EL (cell line): ENCODE results near the gene GJA5.

ENCODE experiments used
- DNase-seq: peaks from one replicate; pipeline ENCODE4 v3.0.0-alpha.2; 2016

The GJA5 gene

DNA sequence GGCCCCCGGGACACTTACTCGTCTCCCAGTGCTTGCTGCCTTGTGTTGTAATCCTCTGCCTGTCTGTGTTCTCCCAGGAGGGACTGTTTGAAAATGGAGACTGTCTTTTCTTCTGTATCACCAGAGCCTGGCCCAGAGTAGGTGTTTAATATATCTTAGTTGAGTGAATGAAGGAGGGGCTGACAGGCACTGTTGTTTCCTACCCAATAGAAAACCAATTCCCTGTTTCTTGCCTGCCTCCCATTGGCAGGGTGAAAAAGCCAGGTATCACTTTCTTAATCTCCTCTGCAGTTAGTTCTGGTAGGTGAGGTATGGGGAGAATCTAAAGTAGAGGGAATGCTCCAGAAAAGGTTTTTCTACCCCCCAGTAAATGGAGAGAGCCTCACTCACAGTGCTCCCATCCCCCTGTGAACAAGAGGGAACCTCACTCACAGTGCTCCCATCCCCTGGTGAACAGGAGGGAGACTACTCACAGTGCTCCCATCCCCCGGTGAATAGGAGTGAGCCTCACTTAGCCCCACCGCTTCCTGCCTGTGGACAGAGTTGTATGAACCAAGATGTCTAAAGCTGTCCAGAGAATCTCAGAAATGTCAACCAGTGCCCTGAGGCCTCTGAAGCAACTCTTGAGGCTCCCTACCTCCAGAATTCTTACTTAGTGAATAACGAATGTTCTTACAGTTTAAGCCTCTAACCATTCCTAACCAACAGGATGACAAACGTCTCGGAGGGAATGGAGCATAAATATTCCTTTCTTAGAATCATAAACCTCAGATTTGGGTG lies at the start of gene GJA5:
TSS of gene GJA5 (minus strand) at position 122 of the 780 bp plus-strand sequence. CDS start 1,364 bp downstream, outside the sequence.
- DNase-seq: peak; percentile 91

- DNase-seq: no peak
These were observed 48.8 kb upstream of the GJA5 start for GRCh38 chr1:147809236-147809635.

DNA sequence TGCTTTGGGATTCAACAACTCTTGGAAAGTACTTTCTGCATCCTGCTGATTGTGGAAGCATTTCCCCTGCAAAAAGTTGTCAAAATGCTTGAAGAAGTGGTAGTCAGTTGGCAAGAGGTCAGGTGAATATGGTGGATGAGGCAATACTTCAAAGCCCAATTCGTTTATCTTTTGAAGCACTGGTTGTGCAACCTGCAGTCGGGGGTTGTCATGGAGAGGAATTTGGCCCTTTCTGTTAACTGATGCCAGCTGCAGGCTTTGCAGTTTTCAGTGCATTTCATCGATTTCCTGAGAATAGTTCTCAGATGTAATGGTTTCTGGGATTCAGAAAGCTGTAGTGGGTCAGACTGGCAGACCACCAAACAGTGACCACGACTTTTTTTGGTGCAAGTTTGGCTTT lies 47.6 kb upstream of the GJA5 start:
- no peak for DNase-seq

GRCh38 chr1:147807405-147807804 lies 47.0 kb upstream of the GJA5 start:
- no peak for DNase-seq

DNA sequence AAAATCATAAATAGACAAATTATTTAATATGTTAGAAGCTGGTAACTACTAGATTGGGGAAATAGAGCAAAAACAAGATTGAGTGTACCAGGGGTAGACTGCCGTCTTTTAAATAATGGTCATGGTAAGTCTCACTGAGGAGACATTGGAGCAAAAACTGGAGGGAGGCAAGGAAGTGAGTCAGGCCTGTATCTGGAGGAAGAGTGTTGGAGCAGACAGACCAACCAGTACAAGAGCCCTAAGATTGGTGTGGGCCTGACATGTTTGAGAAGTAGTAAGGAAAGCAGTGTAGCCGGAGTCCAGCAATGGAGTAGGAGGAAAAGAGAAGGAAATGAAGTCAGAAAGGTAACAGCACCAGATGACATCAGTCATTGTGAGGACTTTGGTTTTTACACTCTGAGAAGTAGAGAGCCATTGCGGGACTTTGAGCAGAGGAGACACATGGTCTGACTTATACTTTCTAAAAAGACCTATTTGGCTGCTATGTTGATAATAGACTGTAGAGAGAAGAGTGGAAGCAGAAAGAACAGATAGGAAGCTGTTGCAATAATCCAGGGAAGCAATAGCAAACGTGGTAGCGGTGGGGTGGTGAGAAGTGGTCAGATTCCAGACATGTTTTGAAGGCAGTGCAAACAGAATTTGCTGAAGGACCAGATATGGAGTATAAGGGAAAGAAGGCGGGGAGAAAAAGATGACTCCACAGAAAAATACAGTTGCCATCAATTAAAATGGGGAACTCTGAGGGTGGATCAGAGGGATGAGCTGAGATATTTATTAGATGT lies 44.7 kb upstream of the GJA5 start:
- no peak for DNase-seq

DNA sequence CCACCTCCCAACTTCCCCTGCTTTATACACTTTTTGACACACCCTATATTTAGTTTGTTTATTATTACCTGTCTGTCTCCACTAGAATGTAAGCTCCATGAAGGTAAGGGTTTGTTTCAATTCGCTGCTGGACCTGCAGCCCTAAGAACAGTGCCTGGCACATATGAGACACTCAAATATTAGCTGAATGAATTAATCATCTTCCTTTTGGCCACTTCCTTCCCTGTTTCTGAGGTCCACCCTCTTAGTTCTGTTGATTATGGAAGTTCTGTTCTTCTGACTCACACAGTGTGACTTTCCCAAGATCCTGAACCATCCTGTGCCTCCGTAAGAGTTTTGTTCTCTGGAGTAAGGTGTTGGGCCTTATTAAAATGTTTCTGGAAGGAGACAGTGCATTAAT lies 40.4 kb upstream of the GJA5 start:
- DNase-seq: peak; percentile 37

GRCh38 chr1:147798731-147799130 lies 38.3 kb upstream of the GJA5 start:
- DNase-seq: peak; percentile 43

- no peak for DNase-seq
These were observed 34.2 kb upstream of the GJA5 start for GRCh38 chr1:147794570-147794969.

DNA sequence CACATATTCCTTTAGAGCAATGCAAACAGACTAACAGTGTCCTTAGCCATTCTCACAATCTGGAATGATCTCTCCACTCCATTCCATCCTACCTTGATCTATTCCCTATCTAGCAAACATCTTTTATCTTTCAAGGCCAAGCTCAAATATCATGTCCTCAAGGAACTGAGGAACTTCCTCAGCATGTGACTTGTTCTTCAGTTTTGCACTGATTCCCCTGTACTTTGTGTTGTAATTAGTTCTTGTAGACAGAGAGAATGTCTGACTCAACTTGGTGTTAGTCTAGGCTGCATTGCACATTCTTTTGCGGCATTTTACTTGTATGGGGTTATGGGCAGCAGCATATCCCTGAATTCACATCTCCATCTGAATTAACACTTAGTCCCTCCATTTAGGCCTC lies 31.5 kb upstream of the GJA5 start:
- no peak for DNase-seq

GRCh38 chr1:147787765-147788164 lies 27.4 kb upstream of the GJA5 start:
- DNase-seq: no peak

- DNase-seq: no peak
These were observed 26.1 kb upstream of the GJA5 start for GRCh38 chr1:147786536-147786935.

GRCh38 chr1:147785794-147786506 lies 25.5 kb upstream of the GJA5 start:
- DNase-seq: no peak

DNA sequence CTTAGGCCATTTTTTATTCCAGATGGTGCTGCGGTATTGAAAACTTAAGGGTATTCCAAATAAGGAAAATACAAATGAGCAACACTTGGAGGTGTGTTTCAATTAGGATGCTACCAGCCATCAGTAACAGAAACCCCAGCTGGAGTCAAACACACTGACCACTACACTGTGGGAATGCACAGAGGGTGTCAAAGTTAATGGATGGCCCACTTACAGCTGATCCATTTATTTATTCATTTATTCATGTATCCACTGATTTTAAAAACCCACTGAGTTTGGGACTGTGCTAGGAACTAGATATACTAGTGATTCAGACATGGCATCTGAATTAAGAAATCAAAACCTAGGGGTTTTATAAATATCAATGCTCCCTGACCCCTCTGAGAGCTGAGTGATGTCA lies 24.5 kb upstream of the GJA5 start:
- no peak for DNase-seq

GRCh38 chr1:147781056-147781471 lies 20.7 kb upstream of the GJA5 start:
- DNase-seq: peak; percentile 52

GRCh38 chr1:147777694-147778093 lies 17.3 kb upstream of the GJA5 start:
- no peak for DNase-seq

DNA sequence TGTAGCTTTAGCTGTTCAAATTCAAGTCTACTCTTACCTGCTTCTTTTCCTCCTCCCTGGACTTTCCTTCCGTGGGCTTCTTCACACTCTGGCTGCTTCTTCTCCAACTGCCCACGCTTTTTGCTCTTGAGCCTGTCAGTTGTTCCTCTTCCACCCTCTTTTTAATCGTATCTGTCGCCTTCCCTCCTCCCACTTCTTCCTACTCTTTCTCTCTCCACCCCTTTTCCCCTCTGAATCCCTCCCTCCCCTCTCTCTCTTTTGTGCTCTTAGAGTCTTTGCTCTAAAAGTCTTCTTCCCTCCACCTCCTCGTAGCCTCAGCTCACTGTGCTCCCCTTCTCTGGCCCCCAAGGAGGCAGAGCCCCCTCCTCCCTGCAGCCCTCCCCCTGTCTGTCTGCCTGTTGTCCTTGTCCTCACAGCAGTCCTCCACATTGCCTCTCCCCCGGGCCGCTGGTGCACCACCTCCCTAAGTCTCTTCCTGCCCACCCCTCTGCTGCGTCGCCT lies 12.9 kb upstream of the GJA5 start:
- no peak for DNase-seq

DNA sequence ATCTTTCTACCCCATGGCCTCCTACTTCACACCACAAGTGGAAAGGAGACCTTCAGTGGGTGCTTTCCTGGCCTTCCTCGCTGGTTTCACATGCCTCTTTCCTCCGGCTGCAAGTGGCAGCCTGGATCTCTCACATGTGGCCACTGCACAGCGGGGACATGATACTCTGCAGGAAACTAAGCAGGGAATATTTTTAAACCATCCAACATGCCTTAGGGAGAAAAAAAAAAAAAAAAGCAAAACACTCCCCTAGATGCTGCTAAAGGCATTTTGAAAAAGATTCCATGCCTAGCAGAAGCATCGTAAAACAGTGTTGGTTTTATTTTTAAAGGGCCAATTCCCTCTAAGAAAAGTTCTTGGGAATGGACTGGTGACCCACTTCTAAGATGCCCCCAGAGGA lies 12.2 kb upstream of the GJA5 start:
- DNase-seq: no peak

GRCh38 chr1:147771226-147772125 lies 11.1 kb upstream of the GJA5 start:
- DNase-seq: peak; percentile 42

DNA sequence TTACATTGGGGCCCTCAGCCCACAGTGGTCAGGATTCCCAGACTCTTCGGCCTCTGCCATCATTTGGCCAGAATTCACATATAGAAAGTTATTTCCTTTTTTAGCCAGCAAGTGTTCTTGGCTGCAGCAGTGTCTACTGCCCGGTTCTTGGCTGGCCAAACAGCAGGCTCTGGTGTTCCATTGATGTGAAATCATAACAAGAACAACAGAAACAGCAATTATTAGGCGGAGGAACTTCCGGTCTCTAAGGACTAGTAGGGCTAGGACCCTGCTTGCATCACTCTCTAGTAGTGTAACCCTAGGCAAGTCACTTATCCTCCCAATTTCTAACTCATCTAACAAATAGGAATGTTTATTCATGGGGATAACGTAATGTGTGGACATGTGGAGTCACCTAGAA lies 8.7 kb upstream of the GJA5 start:
- no peak for DNase-seq

GRCh38 chr1:147768582-147768981 lies 8.2 kb upstream of the GJA5 start:
- DNase-seq: no peak

DNA sequence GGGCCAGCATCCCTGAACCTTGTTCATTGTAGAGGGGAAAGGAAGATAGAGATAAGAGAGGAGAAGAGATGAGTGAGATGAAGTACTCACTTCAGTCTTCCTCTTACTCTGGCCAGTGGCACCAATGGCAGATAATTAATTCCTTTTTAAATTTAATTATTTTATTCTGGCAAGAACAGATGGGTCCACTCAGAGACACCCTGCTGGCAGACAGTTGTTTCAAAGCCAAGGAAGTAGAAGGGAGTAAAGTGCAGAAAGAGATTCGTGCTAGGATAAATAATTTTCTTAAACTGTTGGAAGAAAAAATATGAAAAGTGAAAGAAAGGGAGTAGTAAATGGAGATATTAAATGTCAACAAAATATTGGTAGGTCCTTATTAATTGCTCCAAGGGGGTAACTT lies 7.7 kb upstream of the GJA5 start:
- DNase-seq: no peak
